Panc1 (cell line): ENCODE measurements around the gene CACNA1I. TPM values are rescaled to one million over a fixed set of nuclear protein-coding genes. Genes with fewer than 3 reads are reported as not detected.

ENCODE experiments used
- ATAC-seq: fragments of 200-7000 bp; cut with Tn5 transposase; 2 replicates; pipeline ENCODE4 v1.9.1; 2020; ENCODE audit warnings: mild to moderate bottlenecking, moderate library complexity
- BruUV-seq: library from RNA; stranded (reverse); fragments of 400-500 nt; replicated peaks from 2 replicates; lab custom pipeline; 2021; lab: Mats Ljungman, UMichigan
- CTCF ChIA-PET: fragments of 300-600 bp; sonication (Branson Sonifier 250); formaldehyde crosslinking; loops from one replicate; lab custom pipeline; 2022; ENCODE audit warnings: antibody characterized with exemption; lab: Charles Lee
- POLR2A ChIA-PET: fragments of 300-600 bp; sonication (Branson Sonifier 250); formaldehyde crosslinking; loops from one replicate; lab custom pipeline; 2022; ENCODE audit warnings: antibody characterized with exemption; lab: Charles Lee
- DNase-seq: peaks from one replicate; pipeline ENCODE4 v3.0.0-alpha.2; 2010; ENCODE audit warnings: low read depth, low spot score
- H3K27ac ChIP-seq: 2 replicates; pipeline ENCODE4 v1.5.1; 2011; ENCODE audit warnings: mild to moderate bottlenecking, low read length, inconsistent platforms
- H3K27me3 ChIP-seq: fragments of 200-500 bp; sonication (Bioruptor generic); 2 replicates; pipeline ENCODE4 v1.6.0; 2014; ENCODE audit warnings: low read length, inconsistent platforms; ENCODE audit not compliant: control insufficient read depth, insufficient read depth
- H3K36me3 ChIP-seq: fragments of 200-500 bp; sonication (Bioruptor generic); 2 replicates; pipeline ENCODE4 v1.5.1; 2014; ENCODE audit warnings: inconsistent platforms, mild to moderate bottlenecking, low read length, moderate library complexity; ENCODE audit not compliant: control insufficient read depth, insufficient read depth
- H3K4me1 ChIP-seq: 2 replicates; pipeline ENCODE4 v1.5.1; 2011; ENCODE audit warnings: inconsistent platforms, mild to moderate bottlenecking, low read length, moderate library complexity; ENCODE audit not compliant: control insufficient read depth, insufficient read depth
- H3K4me3 ChIP-seq, 2 experiments: 2 replicates each; pipeline ENCODE4 v1.5.1; 2011 to 2012; ENCODE audit warnings: low read depth in 2 of 2, low read length in 2 of 2, mild to moderate bottlenecking in 2 of 2, inconsistent platforms in 1 of 2, moderate library complexity in 1 of 2
- H3K9me3 ChIP-seq: fragments of 200-500 bp; sonication (Bioruptor generic); 2 replicates; pipeline ENCODE4 v1.5.1; 2014; ENCODE audit warnings: low read depth, mild to moderate bottlenecking, inconsistent platforms, low read length, moderate library complexity; ENCODE audit not compliant: control insufficient read depth, insufficient read depth
- CTCF ChIP-seq: fragments of 450-650 bp; IDR thresholded peaks from 2 replicates; pipeline ENCODE4 v1.5.1; 2017; ENCODE audit warnings: mild to moderate bottlenecking
- POLR2AphosphoS5 ChIP-seq: IDR thresholded peaks from 2 replicates; pipeline ENCODE4 v1.6.1; 2012; ENCODE audit warnings: mild to moderate bottlenecking, low read depth, low read length, moderate library complexity
- SIN3A ChIP-seq: IDR thresholded peaks from 2 replicates; pipeline ENCODE4 v1.6.1; 2012; ENCODE audit warnings: low read depth, mild to moderate bottlenecking, low read length, moderate library complexity, borderline replicate concordance; ENCODE audit not compliant: insufficient read depth
- TCF7L2 ChIP-seq: IDR thresholded peaks from 2 replicates; pipeline ENCODE4 v1.6.1; 2011; ENCODE audit warnings: mild to moderate bottlenecking, low read depth, low read length, inconsistent platforms
- in situ Hi-C: cut with HindIII; loops from 2 replicates; pipeline ENCODE4 v1.10.0; 2016; ENCODE audit warnings: low sequenced_read_pairs, low pct_unique_long_range_greater_than_20kb
- intact Hi-C: fragments of 100-400 bp; cut with micrococcal nuclease; formaldehyde crosslinking; loops from one replicate; pipeline ENCODE4 v1.10.0; 2022; ENCODE audit not compliant: unreplicated experiment
- total RNA-seq: library from RNA; stranded (reverse); gene quantifications from one replicate; pipeline ENCODE4 v1.2.1, GENCODE V29; 2021; ENCODE audit not compliant: unreplicated experiment
- TF ChIP-seq, protein P1 (sequence below), 2 experiments: IDR thresholded peaks; 2 replicates each; pipeline ENCODE4 v1.6.1; 2011 to 2012; ENCODE audit warnings: low read depth in 2 of 2, control low read depth in 1 of 2, low read length in 1 of 2, mild to moderate bottlenecking in 1 of 2, moderate library complexity in 1 of 2; ENCODE audit not compliant: insufficient read depth in 1 of 2

Gene CACNA1I
- total RNA-seq, 1 experiment from 2014 or later = 0.23 TPM

GRCh38 chr22:39731481-39731880 is 160.9 kb downstream of the CACNA1I start:
- no peak for TF ChIP-seq SIN3A
- TF ChIP-seq TCF7L2 = no peak
- no peak for TF ChIP-seq POLR2AphosphoS5
- no peak for TF ChIP-seq CTCF
- TF ChIP-seq, protein P1, sequence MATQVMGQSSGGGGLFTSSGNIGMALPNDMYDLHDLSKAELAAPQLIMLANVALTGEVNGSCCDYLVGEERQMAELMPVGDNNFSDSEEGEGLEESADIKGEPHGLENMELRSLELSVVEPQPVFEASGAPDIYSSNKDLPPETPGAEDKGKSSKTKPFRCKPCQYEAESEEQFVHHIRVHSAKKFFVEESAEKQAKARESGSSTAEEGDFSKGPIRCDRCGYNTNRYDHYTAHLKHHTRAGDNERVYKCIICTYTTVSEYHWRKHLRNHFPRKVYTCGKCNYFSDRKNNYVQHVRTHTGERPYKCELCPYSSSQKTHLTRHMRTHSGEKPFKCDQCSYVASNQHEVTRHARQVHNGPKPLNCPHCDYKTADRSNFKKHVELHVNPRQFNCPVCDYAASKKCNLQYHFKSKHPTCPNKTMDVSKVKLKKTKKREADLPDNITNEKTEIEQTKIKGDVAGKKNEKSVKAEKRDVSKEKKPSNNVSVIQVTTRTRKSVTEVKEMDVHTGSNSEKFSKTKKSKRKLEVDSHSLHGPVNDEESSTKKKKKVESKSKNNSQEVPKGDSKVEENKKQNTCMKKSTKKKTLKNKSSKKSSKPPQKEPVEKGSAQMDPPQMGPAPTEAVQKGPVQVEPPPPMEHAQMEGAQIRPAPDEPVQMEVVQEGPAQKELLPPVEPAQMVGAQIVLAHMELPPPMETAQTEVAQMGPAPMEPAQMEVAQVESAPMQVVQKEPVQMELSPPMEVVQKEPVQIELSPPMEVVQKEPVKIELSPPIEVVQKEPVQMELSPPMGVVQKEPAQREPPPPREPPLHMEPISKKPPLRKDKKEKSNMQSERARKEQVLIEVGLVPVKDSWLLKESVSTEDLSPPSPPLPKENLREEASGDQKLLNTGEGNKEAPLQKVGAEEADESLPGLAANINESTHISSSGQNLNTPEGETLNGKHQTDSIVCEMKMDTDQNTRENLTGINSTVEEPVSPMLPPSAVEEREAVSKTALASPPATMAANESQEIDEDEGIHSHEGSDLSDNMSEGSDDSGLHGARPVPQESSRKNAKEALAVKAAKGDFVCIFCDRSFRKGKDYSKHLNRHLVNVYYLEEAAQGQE (IDR thresholded peaks at IDR 0.05; ENCODE audit: insufficient read depth in 1 of 2, low read depth in 2 of 2, low read length in 1 of 2) = no peak
- DNase-seq (no peak), ATAC-seq (no peak)
- H3K27me3 ChIP-seq = no peaks in the 10 kb centered on the region
- in situ Hi-C loops = no loop called here
- no TSS peak for BruUV-seq
- H3K27ac ChIP-seq = no peak overlapping the region
- no peaks in the 10 kb centered on the region for H3K9me3 ChIP-seq
- intact Hi-C loops = no loop called here
- POLR2A ChIA-PET = no interaction called here
- no peaks in the 10 kb centered on the region for H3K36me3 ChIP-seq
- no peaks in the 10 kb centered on the region for H3K4me1 ChIP-seq
- H3K4me3 ChIP-seq = no peak overlapping the region
- CTCF ChIA-PET = interaction anchor here (0.6 kb wide), 1 partner anchor 67 kb away, joined by 4 read pairs; no protein-coding TSS in a partner anchor

GRCh38 chr22:39731881-39732555 is 161.5 kb downstream of the CACNA1I start:
- Histone ChIP-seq H3K27ac (no peak overlapping the region), H3K4me3 (no peak overlapping the region), H3K36me3 (no peaks in the 10 kb centered on the region), H3K27me3 (no peaks in the 10 kb centered on the region), H3K4me1 (no peaks in the 10 kb centered on the region), H3K9me3 (no peaks in the 10 kb centered on the region)
- in situ Hi-C loops (no loop called here), intact Hi-C loops (no loop called here)
- ATAC-seq (no peak), DNase-seq (no peak)
- ChIA-PET POLR2A (no interaction called here), CTCF (interaction anchor here (0.6 kb wide), 1 partner anchor 68 kb away, joined by 4 read pairs; no protein-coding TSS in a partner anchor)
- no TSS peak for BruUV-seq
- TF ChIP-seq CTCF = no peak
- TF ChIP-seq SIN3A = no peak
- no peak for TF ChIP-seq POLR2AphosphoS5
- TF ChIP-seq TCF7L2 = no peak
- TF ChIP-seq, protein P1 (IDR thresholded peaks at IDR 0.05; ENCODE audit: insufficient read depth in 1 of 2, low read depth in 2 of 2, low read length in 1 of 2) = no peak
